Measurements from ENCODE around the gene PCK1. TPM values are rescaled to one million over a fixed set of nuclear protein-coding genes. Genes with fewer than 3 reads are reported as not detected.

Gene PCK1
- total and polyA plus RNA-seq, 2 donors (not counting 3 experiments of a cell fraction or from before 2014, with no cell fraction given): not detected

DNA sequence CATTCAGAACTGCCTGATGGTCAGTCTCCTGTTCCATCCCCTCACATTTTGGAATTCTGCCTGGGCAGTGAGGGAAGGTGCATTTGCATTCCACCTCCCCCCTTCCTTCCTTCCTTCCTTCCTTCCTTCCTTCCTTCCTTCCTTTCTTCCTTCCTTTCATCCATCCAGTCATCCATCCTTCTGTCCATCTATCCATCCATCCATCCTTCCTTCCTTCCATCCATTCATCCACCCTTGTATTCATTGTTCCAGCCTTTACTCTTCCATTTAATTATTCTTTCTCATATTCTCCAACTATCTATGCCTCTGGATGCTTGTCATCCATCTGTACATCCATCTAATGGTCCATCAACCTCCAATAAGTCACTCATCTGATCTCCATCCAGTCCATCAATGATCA, 14.0 kb downstream of the PCK1 start:
- Histone ChIP-seq H3K4me3 (replicated peaks in 1 of 3; ENCODE audit: insufficient read depth in 1 of 3, low read depth in 1 of 3, low read length in 3 of 3) (no peak overlapping the region), H3K9ac (replicated peaks; ENCODE audit: extremely low read depth, insufficient read depth, low read length) (no peak overlapping the region), H3K27ac (ENCODE audit: insufficient read depth, low read depth, low read length) (no peak overlapping the region), H3K4me2 (ENCODE audit: insufficient read depth, low read length) (no peak overlapping the region), H4K20me1 (replicated peaks; ENCODE audit: control insufficient read depth, extremely low read depth, insufficient read depth, low read length) (no peaks in the 10 kb centered on the region), H3K79me2 (ENCODE audit: control insufficient read depth, insufficient read depth, low read length) (no peaks in the 10 kb centered on the region), H3K27me3 (ENCODE audit: control insufficient read depth in 2 of 2, insufficient read depth in 2 of 2, low read length in 2 of 2) (peaks cover 0 to 2% of the 10 kb centered on the region in 2 experiments), H2AFZ (ENCODE audit: low read depth, low read length) (no peak overlapping the region), H3K4me1 (ENCODE audit: control insufficient read depth, extremely low read depth, insufficient read depth, low read length) (no peaks in the 10 kb centered on the region), H3K9me3 (replicated peaks; ENCODE audit: control insufficient read depth, insufficient read depth, low read length) (no peaks in the 10 kb centered on the region), H3K9me1 (replicated peaks; ENCODE audit: control insufficient read depth, extremely low read depth, insufficient read depth, low read length) (no peaks in the 10 kb centered on the region), H3K36me3 (ENCODE audit: control insufficient read depth in 2 of 2, extremely low read depth in 1 of 2, insufficient read depth in 2 of 2, low read length in 2 of 2) (no peaks in the 10 kb centered on the region)
- POLR2A ChIA-PET: no interaction called here
- intact Hi-C loops (cut with micrococcal nuclease): no loop called here
- no TSS peak for BruUV-seq (replicated peaks)
- FAIRE-seq (no peak), DNase-seq (ENCODE audit: low read depth, low spot score) (no peak)
- TF ChIP-seq JUN (IDR thresholded peaks at IDR 0.05; ENCODE audit: borderline replicate concordance, insufficient read depth, insufficient read length, low read depth): no peak
- CTCF ChIA-PET: no interaction called here
- dilution Hi-C loops (cut with MboI; ENCODE audit: extremely low pct_ligation_motif_present, low sequenced_read_pairs): no loop called here

DNA sequence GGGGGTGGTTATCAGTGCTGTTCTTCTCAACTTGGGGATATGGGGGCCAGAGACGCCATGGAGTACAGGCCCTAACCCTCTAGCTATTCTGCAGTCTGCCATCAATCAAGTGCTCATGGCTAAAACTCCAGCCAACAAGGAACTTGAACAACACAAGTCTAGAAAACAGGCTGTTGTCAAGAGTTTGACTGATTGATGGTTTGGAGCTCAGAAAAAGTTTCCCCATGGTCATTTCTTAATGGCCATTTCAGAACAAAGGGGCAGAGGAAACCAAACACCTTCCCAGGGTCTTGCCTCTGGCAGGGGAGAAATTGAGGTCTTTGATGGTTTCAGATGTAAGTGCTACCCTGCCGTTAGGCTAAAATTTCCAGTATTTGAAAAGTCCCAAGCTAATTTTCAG, 15.1 kb downstream of the PCK1 start:
- H3K4me3 ChIP-seq (replicated peaks in 1 of 3; ENCODE audit: insufficient read depth in 1 of 3, low read depth in 1 of 3, low read length in 3 of 3): no peak overlapping the region
- intact Hi-C loops (cut with micrococcal nuclease): no loop called here
- H3K27ac ChIP-seq (ENCODE audit: insufficient read depth, low read depth, low read length): no peak overlapping the region
- H2AFZ ChIP-seq (ENCODE audit: low read depth, low read length): no peak overlapping the region
- H3K4me1 ChIP-seq (ENCODE audit: control insufficient read depth, extremely low read depth, insufficient read depth, low read length): no peaks in the 10 kb centered on the region
- no peaks in the 10 kb centered on the region for H3K79me2 ChIP-seq (ENCODE audit: control insufficient read depth, insufficient read depth, low read length)
- H3K36me3 ChIP-seq (ENCODE audit: control insufficient read depth in 2 of 2, extremely low read depth in 1 of 2, insufficient read depth in 2 of 2, low read length in 2 of 2): no peaks in the 10 kb centered on the region
- dilution Hi-C loops (cut with MboI; ENCODE audit: extremely low pct_ligation_motif_present, low sequenced_read_pairs): no loop called here
- no peak overlapping the region for H3K9ac ChIP-seq (replicated peaks; ENCODE audit: extremely low read depth, insufficient read depth, low read length)
- TF ChIP-seq EZH2 (IDR thresholded peaks at IDR 0.05; ENCODE audit: borderline replicate concordance, low read depth, low read length, severe bottlenecking): no peak
- no peak for TF ChIP-seq CTCF (IDR thresholded peaks at IDR 0.05; ENCODE audit: extremely low read depth in 1 of 2, insufficient read depth in 1 of 2, low read depth in 1 of 2, low read length in 2 of 2)
- no peak for TF ChIP-seq MAX (IDR thresholded peaks at IDR 0.05; ENCODE audit: insufficient read depth, insufficient read length)
- no peak for TF ChIP-seq JUN (IDR thresholded peaks at IDR 0.05; ENCODE audit: borderline replicate concordance, insufficient read depth, insufficient read length, low read depth)
- TF ChIP-seq GATA2 (IDR thresholded peaks at IDR 0.05; ENCODE audit: insufficient read depth, insufficient read length, low read depth, low read length): no peak
- no peak for TF ChIP-seq POLR2AphosphoS5 (IDR thresholded peaks at IDR 0.05; ENCODE audit: insufficient read depth, low read depth, low read length)
- TF ChIP-seq MYC (IDR thresholded peaks at IDR 0.05; ENCODE audit: low read depth, low read length): no peak
- FAIRE-seq (no peak), DNase-seq (ENCODE audit: low read depth, low spot score) (no peak)
- H3K27me3 ChIP-seq (ENCODE audit: control insufficient read depth in 2 of 2, insufficient read depth in 2 of 2, low read length in 2 of 2): peaks cover 4 to 5% of the 10 kb centered on the region in 2 experiments
- no peak overlapping the region for H3K4me2 ChIP-seq (ENCODE audit: insufficient read depth, low read length)
- ChIA-PET CTCF (no interaction called here), POLR2A (no interaction called here)
- no peaks in the 10 kb centered on the region for H4K20me1 ChIP-seq (replicated peaks; ENCODE audit: control insufficient read depth, extremely low read depth, insufficient read depth, low read length)
- no TSS peak for BruUV-seq (replicated peaks)
- H3K9me3 ChIP-seq (replicated peaks; ENCODE audit: control insufficient read depth, insufficient read depth, low read length): no peaks in the 10 kb centered on the region
- no peaks in the 10 kb centered on the region for H3K9me1 ChIP-seq (replicated peaks; ENCODE audit: control insufficient read depth, extremely low read depth, insufficient read depth, low read length)

All from endothelial cell of umbilical vein (primary cell).